Transverse colon (tissue), 4 donors: ENCODE data around the gene LYRM4. TPM values are rescaled to one million over a fixed set of nuclear protein-coding genes. Genes with fewer than 3 reads are reported as not detected.

Experiments
- DNase-seq: peaks from one replicate; pipeline ENCODE4 v3.0.0-alpha.2; 2019
- H3K27ac ChIP-seq, 4 donors: fragments of 200-600 bp; sonication (generic); 2 replicates each; pipeline ENCODE4 v1.5.1; 2016 to 2018; ENCODE audit warnings: inconsistent platforms in 4 of 4
- H3K27me3 ChIP-seq: fragments of 200-600 bp; sonication (generic); 2 replicates; pipeline ENCODE4 v1.5.1; 2017; ENCODE audit warnings: inconsistent platforms
- H3K36me3 ChIP-seq, 4 donors: fragments of 200-600 bp; sonication (generic); 2 replicates each; pipeline ENCODE4 v1.5.1; 2017 to 2019; ENCODE audit warnings: inconsistent platforms in 4 of 4
- H3K4me1 ChIP-seq, 4 donors: fragments of 200-600 bp; sonication (generic); 2 replicates each; pipeline ENCODE4 v1.5.1; 2017 to 2020; ENCODE audit warnings: inconsistent platforms in 4 of 4
- H3K4me3 ChIP-seq, 4 donors: fragments of 200-600 bp; sonication (generic); 1 replicate in 1 of 4; 2 replicates in 3 of 4; pipeline versions ENCODE4 v1.5.1 to v1.6.1; 2017 to 2019; ENCODE audit warnings: inconsistent platforms in 4 of 4
- H3K9me3 ChIP-seq, 2 donors: fragments of 200-600 bp; sonication (generic); 2 replicates each; pipeline ENCODE4 v1.5.1; 2017 to 2019; ENCODE audit warnings: inconsistent platforms in 2 of 2
- EP300 ChIP-seq: sonication (generic); formaldehyde crosslinking; IDR thresholded peaks from one replicate; pipeline ENCODE4 v1.6.1; 2017; ENCODE audit warnings: antibody characterized with exemption, low read depth
- POLR2A ChIP-seq: fragments of 450-650 bp; IDR thresholded peaks from one replicate; pipeline ENCODE4 v1.6.1; 2016; ENCODE audit warnings: antibody characterized with exemption, mild to moderate bottlenecking, moderate library complexity
- POLR2AphosphoS5 ChIP-seq, 3 donors: sonication (generic); formaldehyde crosslinking; IDR thresholded peaks; one replicate each; pipeline ENCODE4 v1.6.1; 2016; ENCODE audit warnings: antibody characterized with exemption in 3 of 3
- WGBS, 2 donors: methylation state at CpG; one replicate each; pipeline ENCODE4 v1.1.5; 2018; ENCODE audit warnings: low coverage in 1 of 2; 5-methylcytosine and 5-hydroxymethylcytosine counted together
- in situ Hi-C, 4 donors: fragments of 200-750 bp; cut with MboI; loops; one replicate each; pipeline versions ENCODE4 v1.15.0 to v1.15.1; 2017; ENCODE audit warnings: low sequenced_read_pairs in 3 of 4, low pct_ligation_motif_present in 1 of 4, low pct_unique_long_range_greater_than_20kb in 1 of 4
- intact Hi-C: fragments of 100-400 bp; cut with DNase I; formaldehyde crosslinking; loops from one replicate; pipeline ENCODE4 v1.15.1; 2023; ENCODE audit warnings: low total_unique reads
- total RNA-seq, 4 donors: library from RNA; depleted of rRNA; stranded (reverse); fragments of >200 nt; gene quantifications; one replicate each; pipeline ENCODE4 v1.1.0, GENCODE V29; 2016
- TF ChIP-seq, protein P1 (sequence below), 5 experiments: fragments of 200-600 bp in 3 of 5; fragments of 450-650 bp in 2 of 5; sonication (generic) in 3 of 5; IDR thresholded peaks; 1 replicate in 2 of 5; 2 replicates in 3 of 5; pipeline ENCODE4 v1.5.1; 2016 to 2017; ENCODE audit warnings: antibody characterized with exemption in 5 of 5, inconsistent platforms in 3 of 5, mild to moderate bottlenecking in 2 of 5, moderate library complexity in 1 of 5

Gene LYRM4
- total RNA-seq, 4 donors from 2014 or later, result 3.0 to 14.0 (median 6.9) TPM

DNA sequence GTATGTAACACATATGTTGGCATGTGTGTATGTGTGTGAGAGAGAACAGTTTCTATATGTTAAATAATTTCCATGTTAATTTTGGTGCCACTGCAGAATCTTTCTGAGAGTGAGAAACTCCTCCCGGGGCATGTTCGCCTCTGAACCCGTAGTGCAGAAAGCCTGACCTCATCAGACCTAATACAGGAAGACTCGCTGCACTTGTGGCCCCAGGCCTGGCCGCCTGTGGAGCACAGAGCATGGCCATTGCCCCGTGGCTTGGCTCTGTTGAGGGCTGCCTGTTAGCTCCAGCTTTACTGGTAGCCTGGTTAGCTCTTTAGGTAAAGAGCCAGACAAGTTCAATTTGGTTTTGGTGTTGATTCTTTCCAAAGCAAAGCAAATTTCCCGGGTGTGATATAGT lies 26.0 kb upstream of the LYRM4 start:
- Histone ChIP-seq H3K27ac (no peak overlapping the region), H3K4me3 (no peak overlapping the region), H3K9me3 (no peaks in the 10 kb centered on the region), H3K27me3 (no peaks in the 10 kb centered on the region), H3K4me1 (peaks cover 0 to 11% (median 3%) of the 10 kb centered on the region in 4 donors), H3K36me3 (no peaks in the 10 kb centered on the region)
- 79 to 100% methylated on average over 3 to 7 of the region's 7 CpGs for WGBS, 2 donors
- TF ChIP-seq EP300 (no peak), POLR2A (no peak), POLR2AphosphoS5 (IDR thresholded peaks at IDR 0.05) (no peak)
- TF ChIP-seq, protein P1, sequence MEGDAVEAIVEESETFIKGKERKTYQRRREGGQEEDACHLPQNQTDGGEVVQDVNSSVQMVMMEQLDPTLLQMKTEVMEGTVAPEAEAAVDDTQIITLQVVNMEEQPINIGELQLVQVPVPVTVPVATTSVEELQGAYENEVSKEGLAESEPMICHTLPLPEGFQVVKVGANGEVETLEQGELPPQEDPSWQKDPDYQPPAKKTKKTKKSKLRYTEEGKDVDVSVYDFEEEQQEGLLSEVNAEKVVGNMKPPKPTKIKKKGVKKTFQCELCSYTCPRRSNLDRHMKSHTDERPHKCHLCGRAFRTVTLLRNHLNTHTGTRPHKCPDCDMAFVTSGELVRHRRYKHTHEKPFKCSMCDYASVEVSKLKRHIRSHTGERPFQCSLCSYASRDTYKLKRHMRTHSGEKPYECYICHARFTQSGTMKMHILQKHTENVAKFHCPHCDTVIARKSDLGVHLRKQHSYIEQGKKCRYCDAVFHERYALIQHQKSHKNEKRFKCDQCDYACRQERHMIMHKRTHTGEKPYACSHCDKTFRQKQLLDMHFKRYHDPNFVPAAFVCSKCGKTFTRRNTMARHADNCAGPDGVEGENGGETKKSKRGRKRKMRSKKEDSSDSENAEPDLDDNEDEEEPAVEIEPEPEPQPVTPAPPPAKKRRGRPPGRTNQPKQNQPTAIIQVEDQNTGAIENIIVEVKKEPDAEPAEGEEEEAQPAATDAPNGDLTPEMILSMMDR (IDR thresholded peaks at IDR 0.05), result no peak
- in situ Hi-C loops (no loop called here), intact Hi-C loops (no loop called here)
- DNase-seq, result no peak

DNA sequence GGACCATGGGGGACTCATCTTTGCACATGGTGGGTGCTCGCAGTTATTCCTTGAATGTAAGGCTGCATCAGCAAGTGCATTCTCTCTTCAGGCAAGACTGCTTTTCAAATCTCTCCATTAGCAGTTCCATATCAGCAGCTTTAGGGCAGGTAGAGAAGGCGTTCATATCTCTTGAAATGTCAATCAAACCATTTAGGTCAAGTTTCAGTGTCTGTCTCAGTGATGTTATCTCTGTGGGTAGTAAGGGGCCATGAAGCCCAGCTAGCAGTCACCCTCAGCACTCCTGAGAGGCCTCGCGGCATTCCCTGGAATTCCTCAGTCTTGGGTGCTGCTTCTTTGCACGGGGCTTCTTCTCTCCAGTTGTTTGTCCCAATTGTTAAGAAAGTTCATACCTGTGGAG lies 24.8 kb upstream of the LYRM4 start:
- 96 to 100% methylated on average over 2 to 5 of the region's 5 CpGs for WGBS, 2 donors
- H3K4me3 ChIP-seq, result no peak overlapping the region
- no peaks in the 10 kb centered on the region for H3K9me3 ChIP-seq

DNA sequence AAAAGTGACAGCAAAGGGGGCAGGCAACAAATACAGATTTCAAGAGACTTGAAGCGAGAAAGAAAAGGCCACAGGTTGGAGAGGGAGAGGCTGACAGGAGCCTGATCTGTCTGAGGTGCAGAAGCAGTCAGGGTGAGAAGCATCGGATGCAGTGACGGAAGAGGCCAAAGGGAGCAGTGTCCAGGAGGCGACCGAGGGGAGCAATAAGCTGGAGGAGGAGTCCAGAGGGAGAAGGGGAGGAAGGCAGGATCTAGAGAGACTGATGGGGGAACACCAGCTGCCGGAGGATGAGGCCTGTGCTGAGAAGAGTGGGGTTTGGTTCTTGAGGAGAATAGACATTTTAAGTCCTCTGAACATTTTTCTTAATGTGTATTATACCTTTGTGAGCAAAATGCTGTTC lies 24.3 kb upstream of the LYRM4 start:
- H3K36me3 ChIP-seq, result no peaks in the 10 kb centered on the region
- WGBS, 2 donors, result 87 to 97% methylated on average over 6 of the region's 6 CpGs
- no peak for DNase-seq
- H3K27me3 ChIP-seq, result no peaks in the 10 kb centered on the region
- no peak overlapping the region for H3K4me3 ChIP-seq
- H3K4me1 ChIP-seq, result peaks cover 0 to 11% (median 3%) of the 10 kb centered on the region in 4 donors
- H3K27ac ChIP-seq, result no peak overlapping the region
- intact Hi-C loops (no loop called here), in situ Hi-C loops (no loop called here)
- TF ChIP-seq EP300, result no peak
- TF ChIP-seq POLR2AphosphoS5 (IDR thresholded peaks at IDR 0.05), result no peak
- TF ChIP-seq POLR2A, result no peak
- TF ChIP-seq, protein P1 (IDR thresholded peaks at IDR 0.05), result no peak
- no peaks in the 10 kb centered on the region for H3K9me3 ChIP-seq

More for the DNA sequence above, 24.8 kb upstream of the LYRM4 start:
- no peaks in the 10 kb centered on the region for H3K27me3 ChIP-seq
- intact Hi-C loops, result no loop called here
- H3K36me3 ChIP-seq, result no peaks in the 10 kb centered on the region
- TF ChIP-seq POLR2A, result no peak
- no peak for TF ChIP-seq EP300
- TF ChIP-seq, protein P1 (IDR thresholded peaks at IDR 0.05), result no peak
- no peak for TF ChIP-seq POLR2AphosphoS5 (IDR thresholded peaks at IDR 0.05)
- peaks cover 0 to 11% (median 3%) of the 10 kb centered on the region in 4 donors for H3K4me1 ChIP-seq
- in situ Hi-C loops, result no loop called here
- no peak overlapping the region for H3K27ac ChIP-seq
- DNase-seq, result no peak

DNA sequence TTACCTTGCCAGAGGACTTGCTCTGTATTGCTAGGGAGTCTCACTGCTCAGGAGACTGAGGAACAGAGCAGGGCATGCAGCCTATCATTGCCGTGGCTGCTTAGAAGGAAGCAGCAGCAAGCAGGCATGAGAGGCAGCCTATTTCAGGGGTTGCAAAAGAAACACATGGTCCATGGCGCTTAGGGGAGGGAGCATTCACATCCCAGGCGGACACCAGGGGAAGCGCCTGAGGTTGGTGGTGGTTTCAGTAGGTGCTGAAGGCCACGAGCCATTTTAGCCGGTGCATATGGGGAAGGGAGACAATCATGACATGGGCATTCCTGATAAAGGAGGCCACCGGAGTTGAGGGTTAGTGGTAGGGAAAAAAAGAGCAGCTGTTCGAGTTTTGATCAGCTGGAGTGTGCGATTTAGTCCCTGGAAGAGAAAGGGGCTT lies 21.5 kb upstream of the LYRM4 start:
- TF ChIP-seq POLR2A (no peak), POLR2AphosphoS5 (IDR thresholded peaks at IDR 0.05) (no peak), EP300 (no peak)
- TF ChIP-seq, protein P1 (IDR thresholded peaks at IDR 0.05), result no peak
- Histone ChIP-seq H3K27ac (no peak overlapping the region), H3K4me3 (no peak overlapping the region), H3K27me3 (no peaks in the 10 kb centered on the region), H3K4me1 (peaks cover 0 to 2% (median 0%) of the 10 kb centered on the region in 4 donors), H3K9me3 (no peaks in the 10 kb centered on the region), H3K36me3 (no peaks in the 10 kb centered on the region)
- intact Hi-C loops (no loop called here), in situ Hi-C loops (no loop called here)
- 89 to 93% methylated on average over 5 to 9 of the region's 9 CpGs for WGBS, 2 donors
- no peak for DNase-seq
